Activated CD4-positive, alpha-beta T cell treated with anti-CD3 and anti-CD28 coated beads, Interleukin-2, Interleukin-6, amounts not matched to agents 100 ng/mL and 50 ng/mL, durations not matched to agents 16 hours and 8 hours (primary cell): ENCODE measurements around the gene ZNF354B.
"Not testable (repeated sequence)": the region's sequence is repeated elsewhere in the genome, so short reads cannot be mapped to it uniquely, and the experiment has no call there.

Experiments
- DNase-seq: peaks from one replicate; pipeline ENCODE4 v3.0.0-alpha.2; 2020

The ZNF354B gene

GRCh38 chr5:178859625-178860521 lies at the start of gene ZNF354B:
TSS of gene ZNF354B (plus strand) at chr5:178859953. CDS start at chr5:178861048, 1,095 bp downstream.
- peak; percentile 88 for DNase-seq

- DNase-seq, result no peak
Observed at GRCh38 chr5:178817506-178817905, 42.2 kb upstream of the ZNF354B start.

GRCh38 chr5:178818094-178818493 lies 41.7 kb upstream of the ZNF354B start:
- no peak for DNase-seq

GRCh38 chr5:178820001-178820400 lies 39.8 kb upstream of the ZNF354B start:
- no peak for DNase-seq

GRCh38 chr5:178825444-178825843 lies 34.3 kb upstream of the ZNF354B start:
- DNase-seq, result no peak

- no peak for DNase-seq
Observed at GRCh38 chr5:178826216-178826615, 33.5 kb upstream of the ZNF354B start.

- DNase-seq, result no peak
Observed at GRCh38 chr5:178827636-178828035, 32.1 kb upstream of the ZNF354B start.

- no peak for DNase-seq
Observed at GRCh38 chr5:178831049-178831448, 28.7 kb upstream of the ZNF354B start.

- DNase-seq, result no peak
Observed at GRCh38 chr5:178832618-178833201, 27.0 kb upstream of the ZNF354B start.

GRCh38 chr5:178836628-178837027 lies 23.1 kb upstream of the ZNF354B start:
- DNase-seq, result no peak

GRCh38 chr5:178838695-178839318 lies 20.9 kb upstream of the ZNF354B start:
- not testable (repeated sequence) for DNase-seq

GRCh38 chr5:178839319-178839704 lies 20.4 kb upstream of the ZNF354B start:
- DNase-seq, result peak; percentile 29

- not testable (repeated sequence) for DNase-seq
Observed at GRCh38 chr5:178840399-178840798, 19.4 kb upstream of the ZNF354B start.

GRCh38 chr5:178849316-178849715 lies 10.4 kb upstream of the ZNF354B start:
- DNase-seq, result no peak

GRCh38 chr5:178851951-178852350 lies 7.8 kb upstream of the ZNF354B start:
- no peak for DNase-seq

- DNase-seq, result no peak
Observed at GRCh38 chr5:178854284-178854683, 5.5 kb upstream of the ZNF354B start.

GRCh38 chr5:178860615-178861014 lies 862 bp downstream of the ZNF354B start:
- not testable (repeated sequence) for DNase-seq

- DNase-seq, result no peak
Observed at GRCh38 chr5:178861627-178862026, 1.9 kb downstream of the ZNF354B start.

GRCh38 chr5:178866946-178867345 lies 7.2 kb downstream of the ZNF354B start:
- DNase-seq, result no peak

- DNase-seq, result no peak
Observed at GRCh38 chr5:178869577-178869976, 9.8 kb downstream of the ZNF354B start.

- DNase-seq, result no peak
Observed at GRCh38 chr5:178870411-178870810, 10.7 kb downstream of the ZNF354B start.

GRCh38 chr5:178872302-178872701 lies 12.5 kb downstream of the ZNF354B start:
- no peak for DNase-seq

GRCh38 chr5:178883115-178883694 lies 23.5 kb downstream of the ZNF354B start:
- DNase-seq, result not testable (repeated sequence)
